ENCODE data around the gene NDUFV1.

DNA sequence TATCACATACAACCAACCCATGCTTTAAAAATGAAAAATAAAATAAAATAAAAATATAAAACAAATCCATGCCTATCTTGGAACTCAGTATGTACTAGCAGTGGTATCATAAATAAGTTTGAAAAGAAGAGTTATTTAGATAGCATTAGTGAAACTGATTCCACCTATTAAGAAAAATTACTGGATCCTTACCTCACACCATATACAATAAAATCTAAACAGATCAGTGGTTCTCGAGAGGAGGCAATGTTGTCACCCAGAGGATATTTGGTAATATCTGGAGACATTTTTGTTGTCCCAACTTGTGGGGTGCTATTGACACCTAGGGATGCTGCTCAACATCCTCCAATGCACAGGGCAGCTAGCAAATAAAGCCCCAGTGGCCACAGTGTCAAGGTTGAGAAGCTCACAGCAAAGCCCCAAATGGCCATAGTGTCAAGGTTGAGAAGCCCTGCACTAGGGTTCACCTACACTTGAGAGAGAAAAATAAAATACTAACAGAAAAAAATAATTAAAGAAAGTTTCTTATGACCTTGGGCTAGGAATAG lies 9.9 kb upstream of the NDUFV1 start:
- no peak for TF ChIP-seq EZH2 (IDR thresholded peaks at IDR 0.05; ENCODE audit: borderline replicate concordance, low read depth, low read length, poor library complexity, severe bottlenecking)
- TF ChIP-seq CTCF (conservative IDR thresholded peaks at IDR 0.05; ENCODE audit: low read depth, low read length) = no peak

Data from A673 (cell line).